ENCODE results near the gene UBE3D.

UBE3D gene

DNA sequence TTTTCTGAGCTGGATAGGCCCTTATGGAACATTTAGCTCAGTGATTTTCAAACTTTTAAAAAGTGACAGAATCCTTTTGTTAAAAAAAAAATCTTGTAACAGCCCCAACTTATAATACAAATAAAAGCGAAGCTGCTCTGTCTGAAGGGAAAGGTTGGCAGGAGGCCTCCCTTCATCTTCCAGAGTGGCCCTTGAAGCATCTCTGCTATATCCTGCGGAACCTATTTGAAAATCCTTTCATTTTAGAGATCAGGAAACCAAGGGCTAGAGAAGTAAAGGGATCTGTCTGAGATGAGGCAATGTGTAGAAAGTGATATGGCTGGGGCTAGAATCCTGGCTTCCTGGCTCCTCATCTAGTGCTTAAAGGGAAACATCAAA is 107.8 kb downstream of the UBE3D start:
- H3K27ac ChIP-seq, result no peak overlapping the region
- TF ChIP-seq ZFX (IDR thresholded peaks at IDR 0.05) (no peak), CTCF (conservative IDR thresholded peaks at IDR 0.05) (no peak)

- no peak for TF ChIP-seq ZFX (IDR thresholded peaks at IDR 0.05)
- no peak for TF ChIP-seq CTCF (conservative IDR thresholded peaks at IDR 0.05)
- H3K27ac ChIP-seq, result no peak overlapping the region
Observed at GRCh38 chr6:82957171-82957867, 108.3 kb downstream of the UBE3D start.

GRCh38 chr6:82955841-82956240 is 109.8 kb downstream of the UBE3D start:
- TF ChIP-seq ZFX (IDR thresholded peaks at IDR 0.05) (no peak), CTCF (conservative IDR thresholded peaks at IDR 0.05) (no peak)
- no peak overlapping the region for H3K27ac ChIP-seq

DNA sequence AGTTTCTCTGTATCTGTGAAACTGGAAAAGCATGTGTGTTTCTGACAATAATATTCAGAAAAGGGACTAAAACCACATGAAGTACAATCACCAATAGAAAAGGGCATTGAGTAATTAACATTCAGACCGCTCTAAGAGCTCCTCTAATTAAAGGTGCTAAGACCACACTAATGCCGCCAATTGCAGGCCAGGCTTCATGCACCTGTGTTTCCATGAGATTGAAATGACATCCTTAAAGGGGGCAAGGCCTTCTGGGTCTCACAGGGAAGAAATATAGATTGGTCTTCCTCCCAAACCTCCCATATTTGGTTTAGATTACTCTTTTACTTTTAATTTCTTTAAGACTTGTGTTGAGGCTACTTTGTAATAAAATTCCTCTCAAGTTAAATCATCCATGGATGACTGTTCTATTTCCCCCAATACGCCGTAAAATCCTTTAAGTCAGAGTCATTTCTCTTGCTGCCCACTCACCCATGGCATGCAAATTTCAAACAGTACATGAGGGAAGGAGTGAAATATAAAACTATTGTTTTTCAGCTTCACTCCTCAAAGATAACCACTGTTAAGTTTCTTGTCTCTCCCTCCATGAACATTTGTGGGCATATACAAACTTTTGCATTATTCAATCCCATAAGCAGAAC is 110.6 kb downstream of the UBE3D start:
- TF ChIP-seq CTCF (conservative IDR thresholded peaks at IDR 0.05), result no peak
- TF ChIP-seq ZFX (IDR thresholded peaks at IDR 0.05), result no peak
- H3K27ac ChIP-seq, result no peak overlapping the region

DNA sequence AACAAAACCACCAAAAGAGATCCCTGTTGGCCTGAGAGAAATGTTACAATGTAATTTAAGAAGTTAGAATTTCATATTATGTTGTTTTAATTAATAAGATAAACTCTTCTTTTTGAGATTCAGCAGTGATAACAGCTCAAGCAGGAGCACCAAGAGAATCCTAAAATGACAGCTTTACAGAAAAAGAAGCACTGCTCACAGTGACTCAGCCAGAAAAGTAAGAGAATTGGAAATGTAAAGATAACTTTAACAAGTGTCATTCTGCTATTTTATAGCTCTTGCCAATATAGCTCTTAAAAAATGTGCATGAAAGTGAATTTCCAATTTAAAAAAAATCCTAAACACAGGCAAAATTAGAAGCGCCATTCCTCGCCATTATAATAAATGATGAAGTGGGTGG is 111.3 kb downstream of the UBE3D start:
- no peak overlapping the region for H3K27ac ChIP-seq
- TF ChIP-seq CTCF (conservative IDR thresholded peaks at IDR 0.05) (no peak), ZFX (IDR thresholded peaks at IDR 0.05) (no peak)

- no peak overlapping the region for H3K27ac ChIP-seq
- TF ChIP-seq CTCF (conservative IDR thresholded peaks at IDR 0.05) (no peak), ZFX (IDR thresholded peaks at IDR 0.05) (no peak)
Observed at GRCh38 chr6:82953871-82954270, 111.8 kb downstream of the UBE3D start.

GRCh38 chr6:82951935-82952334 is 113.7 kb downstream of the UBE3D start:
- TF ChIP-seq ZFX (IDR thresholded peaks at IDR 0.05) (no peak), CTCF (conservative IDR thresholded peaks at IDR 0.05) (no peak)
- H3K27ac ChIP-seq, result no peak overlapping the region
